ENCODE data around the gene R3HDM4.

R3HDM4 gene

GRCh38 chr19:875265-875879 is 37.6 kb downstream of the R3HDM4 start:
- DNase-seq (ENCODE audit: low read depth in 2 of 2), result no peak

- DNase-seq (ENCODE audit: low read depth in 2 of 2), result no peak
Measured at GRCh38 chr19:873561-874041, 39.4 kb downstream of the R3HDM4 start.

GRCh38 chr19:873084-873483 is 39.9 kb downstream of the R3HDM4 start:
- peak in 1 of 2 experiments; percentile 43 for DNase-seq (ENCODE audit: low read depth in 2 of 2)

GRCh38 chr19:872266-872951 is 40.6 kb downstream of the R3HDM4 start:
- peak in 1 of 2 experiments; percentile 74 for DNase-seq (ENCODE audit: low read depth in 2 of 2)

- DNase-seq (ENCODE audit: low read depth in 2 of 2), result no peak
Measured at GRCh38 chr19:871446-872265, 41.4 kb downstream of the R3HDM4 start.

GRCh38 chr19:870963-871401 is 42.0 kb downstream of the R3HDM4 start:
- DNase-seq (ENCODE audit: low read depth in 2 of 2), result no peak

GRCh38 chr19:870314-870713 is 42.7 kb downstream of the R3HDM4 start:
- no peak for DNase-seq (ENCODE audit: low read depth in 2 of 2)

- DNase-seq (ENCODE audit: low read depth in 2 of 2), result no peak
Measured at GRCh38 chr19:869245-870177, 43.5 kb downstream of the R3HDM4 start.

- DNase-seq (ENCODE audit: low read depth in 2 of 2), result no peak
Measured at GRCh38 chr19:868458-869244, 44.4 kb downstream of the R3HDM4 start.

- DNase-seq (ENCODE audit: low read depth in 2 of 2), result no peak
Measured at GRCh38 chr19:867855-868457, 45.1 kb downstream of the R3HDM4 start.

- DNase-seq (ENCODE audit: low read depth in 2 of 2), result no peak
Measured at GRCh38 chr19:867301-867793, 45.7 kb downstream of the R3HDM4 start.

- DNase-seq (ENCODE audit: low read depth in 2 of 2), result no peak
Measured at GRCh38 chr19:866769-867300, 46.2 kb downstream of the R3HDM4 start.

GRCh38 chr19:863315-863620 is 49.8 kb downstream of the R3HDM4 start:
- no peak for DNase-seq (ENCODE audit: low read depth in 2 of 2)

- peak; percentile 47 to 73 for DNase-seq (ENCODE audit: low read depth in 2 of 2)
Measured at GRCh38 chr19:862581-863314, 50.3 kb downstream of the R3HDM4 start.

GRCh38 chr19:861756-862580 is 51.1 kb downstream of the R3HDM4 start:
- DNase-seq (ENCODE audit: low read depth in 2 of 2), result peak; percentile 33 to 59

GRCh38 chr19:861141-861755 is 51.8 kb downstream of the R3HDM4 start:
- DNase-seq (ENCODE audit: low read depth in 2 of 2), result no peak

- DNase-seq (ENCODE audit: low read depth in 2 of 2), result no peak
Measured at GRCh38 chr19:858868-859843, 53.9 kb downstream of the R3HDM4 start, which contains the start of gene CFD. Gene CFD, plus strand, starts transcription at chr19:859664. Its CDS starts 26 bp downstream, at chr19:859690.

Measured in stimulated activated CD4-positive, alpha-beta T cell treated with anti-CD3 and anti-CD28 coated beads, Interleukin-12 subunit alpha, Interleukin-12 subunit beta, amount 100 ng/mL, for 24 hours (primary cell).